Esophagus muscularis mucosa (tissue), 3 donors: ENCODE data around the gene PLG.

Experiments
- POLR2A ChIP-seq: fragments of 450-650 bp; IDR thresholded peaks from one replicate; pipeline ENCODE4 v1.6.1; 2017; ENCODE audit warnings: antibody characterized with exemption, moderate library complexity, mild to moderate bottlenecking, low read depth
- TF ChIP-seq, protein P1 (sequence below), 3 experiments: fragments of 200-600 bp in 2 of 3; fragments of 450-650 bp in 1 of 3; sonication (generic) in 2 of 3; IDR thresholded peaks; one replicate each; pipeline ENCODE4 v1.5.1; 2017 to 2019; ENCODE audit warnings: antibody characterized with exemption in 3 of 3, mild to moderate bottlenecking in 2 of 3, moderate library complexity in 1 of 3

DNA sequence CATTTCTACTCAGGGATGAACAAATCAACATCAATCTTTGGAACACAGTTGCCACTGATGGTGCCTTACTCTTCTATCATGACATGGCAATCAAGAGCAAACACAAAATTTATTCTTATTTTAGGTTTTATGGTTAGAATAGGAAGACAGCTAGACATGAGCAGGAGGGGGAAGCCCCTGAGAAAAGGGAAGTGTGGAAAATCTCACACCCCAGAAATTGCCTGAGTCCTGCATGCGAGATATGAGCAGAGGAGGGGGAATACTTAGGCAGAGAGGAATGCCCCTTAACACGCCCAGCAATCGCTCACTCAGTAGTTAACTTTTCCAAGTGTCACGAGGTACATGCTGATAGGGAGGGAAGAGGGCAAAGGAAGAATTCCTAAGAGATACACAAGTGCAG is 79.3 kb downstream of the PLG start:
- TF ChIP-seq POLR2A, result no peak
- TF ChIP-seq, protein P1, sequence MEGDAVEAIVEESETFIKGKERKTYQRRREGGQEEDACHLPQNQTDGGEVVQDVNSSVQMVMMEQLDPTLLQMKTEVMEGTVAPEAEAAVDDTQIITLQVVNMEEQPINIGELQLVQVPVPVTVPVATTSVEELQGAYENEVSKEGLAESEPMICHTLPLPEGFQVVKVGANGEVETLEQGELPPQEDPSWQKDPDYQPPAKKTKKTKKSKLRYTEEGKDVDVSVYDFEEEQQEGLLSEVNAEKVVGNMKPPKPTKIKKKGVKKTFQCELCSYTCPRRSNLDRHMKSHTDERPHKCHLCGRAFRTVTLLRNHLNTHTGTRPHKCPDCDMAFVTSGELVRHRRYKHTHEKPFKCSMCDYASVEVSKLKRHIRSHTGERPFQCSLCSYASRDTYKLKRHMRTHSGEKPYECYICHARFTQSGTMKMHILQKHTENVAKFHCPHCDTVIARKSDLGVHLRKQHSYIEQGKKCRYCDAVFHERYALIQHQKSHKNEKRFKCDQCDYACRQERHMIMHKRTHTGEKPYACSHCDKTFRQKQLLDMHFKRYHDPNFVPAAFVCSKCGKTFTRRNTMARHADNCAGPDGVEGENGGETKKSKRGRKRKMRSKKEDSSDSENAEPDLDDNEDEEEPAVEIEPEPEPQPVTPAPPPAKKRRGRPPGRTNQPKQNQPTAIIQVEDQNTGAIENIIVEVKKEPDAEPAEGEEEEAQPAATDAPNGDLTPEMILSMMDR (IDR thresholded peaks at IDR 0.05), result no peak
